HepG2 (cell line): ENCODE measurements around the gene TUBB4A. TPM values are rescaled to one million over a fixed set of nuclear protein-coding genes. Genes with fewer than 3 reads are reported as not detected.

Experiments
- CCDC6 ChIP-seq: sonication (generic); formaldehyde crosslinking; IDR thresholded peaks from 2 replicates; pipeline ENCODE4 v1.8.1; 2022; ENCODE audit warnings: mild to moderate bottlenecking, missing genetic modification reagents, moderate library complexity
- KAT2B ChIP-seq: fragments of 150-350 bp; IDR thresholded peaks from 2 replicates; pipeline ENCODE4 v1.6.1; 2014; ENCODE audit warnings: low read depth, low read length, borderline replicate concordance
- NFE2L1 ChIP-seq: sonication (generic); formaldehyde crosslinking; IDR thresholded peaks from 2 replicates; pipeline ENCODE4 v1.4.0; 2020; ENCODE audit warnings: missing genetic modification reagents, mild to moderate bottlenecking, borderline replicate concordance
- NR2F1 ChIP-seq, 2 experiments: fragments of 450-650 bp in 1 of 2; formaldehyde crosslinking in 1 of 2; IDR thresholded peaks; 2 replicates each; pipeline versions ENCODE4 v1.5.0 to v1.6.1; 2016 to 2020; ENCODE audit warnings: mild to moderate bottlenecking in 1 of 2, missing compliant biosample characterization in 1 of 2, missing genetic modification reagents in 1 of 2, moderate library complexity in 1 of 2
- RAD51 ChIP-seq: fragments of 450-650 bp; IDR thresholded peaks from 2 replicates; pipeline ENCODE4 v1.6.1; 2016; ENCODE audit warnings: borderline replicate concordance
- RFX5 ChIP-seq: IDR thresholded peaks from 2 replicates; pipeline ENCODE4 v1.6.1; 2011; ENCODE audit warnings: low read depth, low read length, improper control_type of control experiment
- SAP130 ChIP-seq: IDR thresholded peaks from 2 replicates; pipeline ENCODE4 v1.6.1; 2016; ENCODE audit warnings: low read depth
- SYNCRIP ChIP-seq: fragments of 200-400 bp; formaldehyde crosslinking; IDR thresholded peaks from 2 replicates; pipeline ENCODE4 v1.6.1; 2018; ENCODE audit warnings: mild to moderate bottlenecking, low read depth, low read length; ENCODE audit not compliant: insufficient read depth
- ZFYVE20 ChIP-seq: sonication (generic); formaldehyde crosslinking; IDR thresholded peaks from 2 replicates; pipeline ENCODE4 v1.8.0; 2023; ENCODE audit warnings: low read depth, mild to moderate bottlenecking, moderate library complexity, missing genetic modification reagents, borderline replicate concordance
- ZNF605 ChIP-seq: sonication (generic); formaldehyde crosslinking; IDR thresholded peaks from 2 replicates; pipeline ENCODE4 v1.8.0; 2022; ENCODE audit warnings: mild to moderate bottlenecking, missing genetic modification reagents
- ZNF781 ChIP-seq: sonication (generic); formaldehyde crosslinking; IDR thresholded peaks from 2 replicates; pipeline ENCODE4 v1.5.1; 2020; ENCODE audit warnings: borderline replicate concordance, mild to moderate bottlenecking, missing genetic modification reagents; ENCODE audit errors: not compliant biosample characterization
- ZNF839 ChIP-seq: sonication (generic); formaldehyde crosslinking; IDR thresholded peaks from 2 replicates; pipeline ENCODE4 v1.4.0; 2020; ENCODE audit warnings: missing genetic modification reagents, mild to moderate bottlenecking, borderline replicate concordance
- polyA plus RNA-seq, 8 experiments: library from polyadenylated mRNA; depleted of rRNA in 3 of 8; stranded (reverse) in 7 of 8; unstranded in 1 of 8; fragments of >200 nt; fragmentation: Illumina TruSeq in 4 of 8; extraction: Trizol in 4 of 8; gene quantifications; 2 replicates each; pipeline versions ENCODE4 v1.2.1 to v1.2.3, GENCODE V29; 2011 to 2016; ENCODE audit warnings: low read depth in 4 of 8, missing spikeins in 1 of 8, mixed read lengths in 1 of 8; ENCODE audit not compliant: insufficient read depth in 1 of 8
- total RNA-seq, 5 experiments: library from RNA; depleted of rRNA; stranded (reverse); fragments of >200 nt; fragmentation: Illumina TruSeq; extraction: Trizol; gene quantifications; 2 replicates each; pipeline ENCODE4 v1.2.3, GENCODE V29; 2016; ENCODE audit warnings: low read depth in 1 of 5
- TF ChIP-seq, protein P1 (sequence below): sonication (generic); formaldehyde crosslinking; IDR thresholded peaks from 2 replicates; pipeline ENCODE4 v1.4.0; 2020; ENCODE audit warnings: missing genetic modification reagents, borderline replicate concordance
- TF ChIP-seq, protein P2 (sequence below): sonication (generic); formaldehyde crosslinking; IDR thresholded peaks from 2 replicates; pipeline ENCODE4 v1.9.0; 2022; ENCODE audit warnings: low read depth, missing genetic modification reagents
- TF ChIP-seq, protein P3 (sequence below): sonication (generic); formaldehyde crosslinking; IDR thresholded peaks from 2 replicates; pipeline ENCODE4 v1.8.0; 2022; ENCODE audit warnings: missing genetic modification reagents, mild to moderate bottlenecking, borderline replicate concordance
- TF ChIP-seq, protein P4 (sequence below): sonication (generic); formaldehyde crosslinking; IDR thresholded peaks from 2 replicates; pipeline ENCODE4 v1.5.0; 2020; ENCODE audit warnings: mild to moderate bottlenecking, missing genetic modification reagents
- TF ChIP-seq, protein P5 (sequence below): IDR thresholded peaks from 2 replicates; pipeline ENCODE4 v1.6.1; 2016; ENCODE audit warnings: missing genetic modification reagents, missing compliant biosample characterization
- TF ChIP-seq, protein P6 (sequence below): IDR thresholded peaks from 2 replicates; pipeline ENCODE4 v1.6.1; 2016; ENCODE audit warnings: low read depth, control low read depth

The TUBB4A gene
- total and polyA plus RNA-seq, 2 of the 13 experiments (the other 11 are each of a cell fraction or from before 2014, with no cell fraction given) = not detected

DNA sequence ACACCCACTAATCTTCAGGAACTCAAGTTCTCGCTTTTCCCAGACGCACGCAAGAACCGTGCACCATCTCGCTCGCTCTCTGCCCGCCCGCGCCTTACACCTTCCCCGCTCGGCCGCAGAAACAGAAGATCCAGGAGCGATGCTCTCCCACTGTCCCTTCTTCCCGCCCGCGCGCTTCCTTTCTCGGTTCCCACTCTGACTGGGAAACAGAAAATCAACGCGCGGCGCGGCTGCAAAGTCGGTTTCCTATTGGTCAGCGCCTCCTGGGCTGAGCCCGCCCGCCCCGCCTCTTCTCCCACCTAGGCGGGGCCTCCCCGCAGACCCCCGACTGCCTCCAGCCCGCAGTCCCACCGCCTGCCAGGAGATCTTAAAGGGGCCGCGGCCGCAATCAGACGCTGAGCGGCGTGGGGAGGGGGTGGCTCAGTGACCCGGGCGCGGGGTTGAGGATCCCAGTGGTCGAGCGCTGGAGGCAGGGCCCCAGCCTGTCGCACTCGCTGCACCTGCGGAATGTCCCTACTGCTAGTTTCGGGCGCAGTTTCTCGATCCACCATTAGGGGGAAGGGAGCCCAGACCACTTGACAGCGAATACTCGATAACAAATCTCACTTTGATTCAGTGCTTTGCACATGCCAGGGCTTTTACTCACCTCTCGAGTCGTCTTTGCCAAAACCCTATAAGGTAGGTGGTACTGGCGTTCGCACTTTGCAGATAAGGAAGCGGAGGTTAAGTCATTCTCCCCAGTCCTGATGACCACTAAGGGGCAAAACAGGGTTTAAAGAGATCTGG lies 41.8 kb downstream of the TUBB4A start (continued):
- TF ChIP-seq RAD51 (no peak), NFE2L1 (CRISPR knock-in tag) (no peak), ZNF839 (CRISPR knock-in tag) (0 out of 2 replicates have a peak, but pooled peaks have one; percentile 34), RFX5 (no peak), KAT2B (no peak), ZNF781 (CRISPR knock-in tag) (no peak), ZNF605 (peak; percentile 68; the same call in 1 of the 2 replicates), SAP130 (CRISPR knock-in tag) (peak; percentile 75), CCDC6 (CRISPR knock-in tag) (no peak), SYNCRIP (no peak), ZFYVE20 (CRISPR knock-in tag) (no peak), NR2F1 (CRISPR knock-in tag; IDR thresholded peaks at IDR 0.05) (no peak)
- TF ChIP-seq, protein P1, sequence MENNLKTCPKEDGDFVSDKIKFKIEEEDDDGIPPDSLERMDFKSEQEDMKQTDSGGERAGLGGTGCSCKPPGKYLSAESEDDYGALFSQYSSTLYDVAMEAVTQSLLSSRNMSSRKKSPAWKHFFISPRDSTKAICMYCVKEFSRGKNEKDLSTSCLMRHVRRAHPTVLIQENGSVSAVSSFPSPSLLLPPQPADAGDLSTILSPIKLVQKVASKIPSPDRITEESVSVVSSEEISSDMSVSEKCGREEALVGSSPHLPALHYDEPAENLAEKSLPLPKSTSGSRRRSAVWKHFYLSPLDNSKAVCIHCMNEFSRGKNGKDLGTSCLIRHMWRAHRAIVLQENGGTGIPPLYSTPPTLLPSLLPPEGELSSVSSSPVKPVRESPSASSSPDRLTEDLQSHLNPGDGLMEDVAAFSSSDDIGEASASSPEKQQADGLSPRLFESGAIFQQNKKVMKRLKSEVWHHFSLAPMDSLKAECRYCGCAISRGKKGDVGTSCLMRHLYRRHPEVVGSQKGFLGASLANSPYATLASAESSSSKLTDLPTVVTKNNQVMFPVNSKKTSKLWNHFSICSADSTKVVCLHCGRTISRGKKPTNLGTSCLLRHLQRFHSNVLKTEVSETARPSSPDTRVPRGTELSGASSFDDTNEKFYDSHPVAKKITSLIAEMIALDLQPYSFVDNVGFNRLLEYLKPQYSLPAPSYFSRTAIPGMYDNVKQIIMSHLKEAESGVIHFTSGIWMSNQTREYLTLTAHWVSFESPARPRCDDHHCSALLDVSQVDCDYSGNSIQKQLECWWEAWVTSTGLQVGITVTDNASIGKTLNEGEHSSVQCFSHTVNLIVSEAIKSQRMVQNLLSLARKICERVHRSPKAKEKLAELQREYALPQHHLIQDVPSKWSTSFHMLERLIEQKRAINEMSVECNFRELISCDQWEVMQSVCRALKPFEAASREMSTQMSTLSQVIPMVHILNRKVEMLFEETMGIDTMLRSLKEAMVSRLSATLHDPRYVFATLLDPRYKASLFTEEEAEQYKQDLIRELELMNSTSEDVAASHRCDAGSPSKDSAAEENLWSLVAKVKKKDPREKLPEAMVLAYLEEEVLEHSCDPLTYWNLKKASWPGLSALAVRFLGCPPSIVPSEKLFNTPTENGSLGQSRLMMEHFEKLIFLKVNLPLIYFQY (CRISPR knock-in tag) = 0 out of 2 replicates have a peak, but pooled peaks have one; percentile 57
- TF ChIP-seq, protein P2, sequence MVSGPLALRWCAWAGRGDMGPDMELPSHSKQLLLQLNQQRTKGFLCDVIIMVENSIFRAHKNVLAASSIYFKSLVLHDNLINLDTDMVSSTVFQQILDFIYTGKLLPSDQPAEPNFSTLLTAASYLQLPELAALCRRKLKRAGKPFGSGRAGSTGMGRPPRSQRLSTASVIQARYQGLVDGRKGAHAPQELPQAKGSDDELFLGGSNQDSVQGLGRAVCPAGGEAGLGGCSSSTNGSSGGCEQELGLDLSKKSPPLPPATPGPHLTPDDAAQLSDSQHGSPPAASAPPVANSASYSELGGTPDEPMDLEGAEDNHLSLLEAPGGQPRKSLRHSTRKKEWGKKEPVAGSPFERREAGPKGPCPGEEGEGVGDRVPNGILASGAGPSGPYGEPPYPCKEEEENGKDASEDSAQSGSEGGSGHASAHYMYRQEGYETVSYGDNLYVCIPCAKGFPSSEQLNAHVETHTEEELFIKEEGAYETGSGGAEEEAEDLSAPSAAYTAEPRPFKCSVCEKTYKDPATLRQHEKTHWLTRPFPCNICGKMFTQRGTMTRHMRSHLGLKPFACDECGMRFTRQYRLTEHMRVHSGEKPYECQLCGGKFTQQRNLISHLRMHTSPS = no peak
- TF ChIP-seq, protein P3, sequence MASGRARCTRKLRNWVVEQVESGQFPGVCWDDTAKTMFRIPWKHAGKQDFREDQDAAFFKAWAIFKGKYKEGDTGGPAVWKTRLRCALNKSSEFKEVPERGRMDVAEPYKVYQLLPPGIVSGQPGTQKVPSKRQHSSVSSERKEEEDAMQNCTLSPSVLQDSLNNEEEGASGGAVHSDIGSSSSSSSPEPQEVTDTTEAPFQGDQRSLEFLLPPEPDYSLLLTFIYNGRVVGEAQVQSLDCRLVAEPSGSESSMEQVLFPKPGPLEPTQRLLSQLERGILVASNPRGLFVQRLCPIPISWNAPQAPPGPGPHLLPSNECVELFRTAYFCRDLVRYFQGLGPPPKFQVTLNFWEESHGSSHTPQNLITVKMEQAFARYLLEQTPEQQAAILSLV (CRISPR knock-in tag) = no peak
- TF ChIP-seq, protein P4, sequence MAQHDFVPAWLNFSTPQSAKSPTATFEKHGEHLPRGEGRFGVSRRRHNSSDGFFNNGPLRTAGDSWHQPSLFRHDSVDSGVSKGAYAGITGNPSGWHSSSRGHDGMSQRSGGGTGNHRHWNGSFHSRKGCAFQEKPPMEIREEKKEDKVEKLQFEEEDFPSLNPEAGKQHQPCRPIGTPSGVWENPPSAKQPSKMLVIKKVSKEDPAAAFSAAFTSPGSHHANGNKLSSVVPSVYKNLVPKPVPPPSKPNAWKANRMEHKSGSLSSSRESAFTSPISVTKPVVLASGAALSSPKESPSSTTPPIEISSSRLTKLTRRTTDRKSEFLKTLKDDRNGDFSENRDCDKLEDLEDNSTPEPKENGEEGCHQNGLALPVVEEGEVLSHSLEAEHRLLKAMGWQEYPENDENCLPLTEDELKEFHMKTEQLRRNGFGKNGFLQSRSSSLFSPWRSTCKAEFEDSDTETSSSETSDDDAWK (CRISPR knock-in tag) = no peak
- TF ChIP-seq, protein P5, sequence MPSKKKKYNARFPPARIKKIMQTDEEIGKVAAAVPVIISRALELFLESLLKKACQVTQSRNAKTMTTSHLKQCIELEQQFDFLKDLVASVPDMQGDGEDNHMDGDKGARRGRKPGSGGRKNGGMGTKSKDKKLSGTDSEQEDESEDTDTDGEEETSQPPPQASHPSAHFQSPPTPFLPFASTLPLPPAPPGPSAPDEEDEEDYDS = peak; percentile 72
- TF ChIP-seq, protein P6, sequence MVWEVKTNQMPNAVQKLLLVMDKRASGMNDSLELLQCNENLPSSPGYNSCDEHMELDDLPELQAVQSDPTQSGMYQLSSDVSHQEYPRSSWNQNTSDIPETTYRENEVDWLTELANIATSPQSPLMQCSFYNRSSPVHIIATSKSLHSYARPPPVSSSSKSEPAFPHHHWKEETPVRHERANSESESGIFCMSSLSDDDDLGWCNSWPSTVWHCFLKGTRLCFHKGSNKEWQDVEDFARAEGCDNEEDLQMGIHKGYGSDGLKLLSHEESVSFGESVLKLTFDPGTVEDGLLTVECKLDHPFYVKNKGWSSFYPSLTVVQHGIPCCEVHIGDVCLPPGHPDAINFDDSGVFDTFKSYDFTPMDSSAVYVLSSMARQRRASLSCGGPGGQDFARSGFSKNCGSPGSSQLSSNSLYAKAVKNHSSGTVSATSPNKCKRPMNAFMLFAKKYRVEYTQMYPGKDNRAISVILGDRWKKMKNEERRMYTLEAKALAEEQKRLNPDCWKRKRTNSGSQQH (CRISPR knock-in tag) = no peak
